Fibroblast of skin of abdomen (primary cell): ENCODE measurements around the gene MSANTD1.

Experiments used
- DNase-seq: peaks from one replicate; pipeline ENCODE4 v3.0.0-alpha.2; 2013

Gene MSANTD1

DNA sequence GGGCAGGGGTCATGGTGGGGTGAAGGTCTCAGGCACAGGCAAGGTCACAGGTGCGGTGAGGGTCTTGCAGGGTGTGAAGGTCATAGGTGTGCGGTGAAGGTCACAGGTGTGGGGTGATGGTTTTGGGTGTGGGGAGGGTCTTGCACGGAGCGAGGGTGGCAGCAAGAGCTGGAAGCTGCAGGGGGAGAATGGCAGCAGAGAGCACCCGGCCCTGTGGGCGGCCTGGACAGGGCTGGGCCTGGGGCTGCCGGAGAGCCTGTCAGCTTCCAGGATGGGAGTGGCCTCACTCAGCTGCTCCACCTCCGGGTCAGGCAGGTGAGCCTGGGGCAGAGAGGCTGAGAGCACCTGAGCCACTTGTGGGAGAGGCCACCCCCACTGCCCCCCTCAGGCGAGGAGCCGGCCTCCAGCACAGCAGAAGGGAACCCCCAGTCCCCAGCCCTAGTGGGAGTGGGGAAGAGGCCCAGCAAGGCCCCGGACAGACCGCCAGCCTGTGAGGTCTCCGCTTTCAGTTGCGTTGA is 1.5 kb downstream of the MSANTD1 start:
- DNase-seq = no peak

GRCh38 chr4:3250956-3251690 is 2.2 kb downstream of the MSANTD1 start:
- peak; percentile 11 for DNase-seq

DNA sequence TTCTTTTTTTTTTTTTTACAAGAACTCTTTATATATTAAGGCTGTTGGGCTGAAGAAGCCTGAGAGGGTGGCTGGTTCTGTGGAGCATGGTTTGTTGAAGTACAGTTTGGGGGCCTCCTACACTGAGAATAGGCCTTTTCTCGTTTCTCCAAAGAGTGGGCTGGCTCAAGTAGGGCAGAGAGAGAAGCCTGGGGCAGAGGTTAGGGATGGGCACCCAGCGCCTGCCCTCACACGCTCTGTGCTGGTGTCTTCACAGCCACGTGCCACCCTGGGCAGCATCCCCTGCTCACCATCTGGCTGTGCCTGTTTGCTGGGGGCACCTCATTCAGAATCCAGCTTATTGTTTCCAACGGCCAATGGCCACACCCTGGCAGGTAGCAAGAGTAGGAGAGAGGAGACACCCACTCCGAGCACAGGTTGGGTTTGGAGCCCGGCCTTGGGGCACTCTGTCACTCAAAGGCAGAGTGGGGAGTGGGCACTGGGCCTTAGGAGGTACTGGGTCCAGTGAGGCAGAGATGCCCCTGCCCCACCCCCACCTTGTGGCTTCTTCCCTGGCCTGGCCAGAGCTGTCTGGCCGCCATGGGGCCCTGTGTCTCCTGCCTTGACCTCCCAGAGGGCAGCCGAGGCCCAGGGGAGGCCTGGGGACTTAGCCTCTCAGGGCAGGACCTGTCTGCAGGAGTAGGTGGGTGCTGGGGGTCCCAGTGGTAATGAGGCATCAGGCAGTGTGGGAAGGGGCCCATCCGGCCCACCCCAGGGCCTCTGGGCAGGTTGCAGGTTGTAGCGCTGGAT is 2.9 kb downstream of the MSANTD1 start:
- DNase-seq = no peak

GRCh38 chr4:3252480-3252828 is 3.5 kb downstream of the MSANTD1 start:
- no peak for DNase-seq

DNA sequence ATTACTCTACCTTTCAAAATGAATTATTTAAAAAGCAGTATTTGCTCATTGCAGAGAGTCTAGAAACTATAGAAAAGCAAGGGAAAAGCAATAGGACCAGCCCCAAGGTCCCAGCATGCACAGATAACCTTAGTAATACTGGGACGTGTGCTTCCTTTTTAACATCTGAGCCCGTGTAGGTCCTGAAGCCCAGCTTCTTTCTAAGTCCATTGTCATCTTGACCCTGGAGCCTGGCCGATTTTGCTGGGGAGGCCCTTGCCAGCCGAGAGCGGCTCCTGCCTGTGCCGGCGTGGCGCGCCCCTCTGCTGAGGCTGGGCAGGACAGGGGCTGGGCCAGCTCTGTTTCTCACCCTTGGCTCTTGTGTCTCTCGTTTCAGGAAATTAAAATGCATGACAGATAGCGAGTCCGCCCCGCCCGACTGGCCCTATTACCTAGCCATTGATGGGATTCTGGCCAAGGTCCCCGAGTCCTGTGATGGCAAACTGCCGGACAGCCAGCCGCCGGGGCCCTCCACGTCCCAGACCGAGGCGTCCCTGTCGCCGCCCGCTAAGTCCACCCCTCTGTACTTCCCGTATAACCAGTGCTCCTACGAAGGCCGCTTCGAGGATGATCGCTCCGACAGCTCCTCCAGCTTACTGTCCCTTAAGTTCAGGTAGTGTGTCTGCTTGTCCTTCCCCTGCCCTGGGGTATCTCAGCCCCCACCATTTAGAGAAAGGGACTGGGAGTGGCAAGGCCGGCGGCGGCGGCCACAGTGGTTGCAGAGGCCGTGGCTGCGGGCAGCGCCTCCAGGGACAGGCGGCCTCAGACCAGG is 4.1 kb downstream of the MSANTD1 start:
- DNase-seq = no peak

- no peak for DNase-seq
These were observed 4.8 kb downstream of the MSANTD1 start for GRCh38 chr4:3253808-3254207.

GRCh38 chr4:3254302-3255131 is 5.6 kb downstream of the MSANTD1 start:
- no peak for DNase-seq

- no peak for DNase-seq
These were observed 6.7 kb downstream of the MSANTD1 start for GRCh38 chr4:3255611-3256186.

GRCh38 chr4:3256230-3257102 is 7.5 kb downstream of the MSANTD1 start:
- DNase-seq = no peak

DNA sequence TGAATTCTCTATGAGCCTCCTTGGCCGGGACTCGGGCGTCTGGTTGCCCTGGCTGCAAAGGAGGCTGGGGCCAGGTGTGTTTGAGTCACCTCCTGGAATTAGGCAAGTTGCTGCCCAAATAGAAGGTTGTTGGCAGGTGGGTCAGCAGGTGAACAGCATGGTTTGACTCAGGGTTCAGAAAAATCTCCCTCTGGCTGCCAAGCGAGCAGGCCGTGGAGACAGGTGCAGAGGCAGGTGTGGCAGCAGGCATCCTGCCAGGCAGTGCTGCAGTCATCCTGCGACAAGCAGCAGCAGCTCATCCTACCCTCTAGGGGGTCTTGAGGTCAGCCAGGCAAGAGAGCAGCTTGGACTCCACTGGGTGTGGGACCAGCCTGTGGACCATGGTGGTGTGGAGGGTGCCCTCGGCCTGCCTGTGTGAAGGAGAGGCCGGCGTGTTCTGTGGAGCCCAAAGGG is 8.2 kb downstream of the MSANTD1 start:
- no peak for DNase-seq

DNA sequence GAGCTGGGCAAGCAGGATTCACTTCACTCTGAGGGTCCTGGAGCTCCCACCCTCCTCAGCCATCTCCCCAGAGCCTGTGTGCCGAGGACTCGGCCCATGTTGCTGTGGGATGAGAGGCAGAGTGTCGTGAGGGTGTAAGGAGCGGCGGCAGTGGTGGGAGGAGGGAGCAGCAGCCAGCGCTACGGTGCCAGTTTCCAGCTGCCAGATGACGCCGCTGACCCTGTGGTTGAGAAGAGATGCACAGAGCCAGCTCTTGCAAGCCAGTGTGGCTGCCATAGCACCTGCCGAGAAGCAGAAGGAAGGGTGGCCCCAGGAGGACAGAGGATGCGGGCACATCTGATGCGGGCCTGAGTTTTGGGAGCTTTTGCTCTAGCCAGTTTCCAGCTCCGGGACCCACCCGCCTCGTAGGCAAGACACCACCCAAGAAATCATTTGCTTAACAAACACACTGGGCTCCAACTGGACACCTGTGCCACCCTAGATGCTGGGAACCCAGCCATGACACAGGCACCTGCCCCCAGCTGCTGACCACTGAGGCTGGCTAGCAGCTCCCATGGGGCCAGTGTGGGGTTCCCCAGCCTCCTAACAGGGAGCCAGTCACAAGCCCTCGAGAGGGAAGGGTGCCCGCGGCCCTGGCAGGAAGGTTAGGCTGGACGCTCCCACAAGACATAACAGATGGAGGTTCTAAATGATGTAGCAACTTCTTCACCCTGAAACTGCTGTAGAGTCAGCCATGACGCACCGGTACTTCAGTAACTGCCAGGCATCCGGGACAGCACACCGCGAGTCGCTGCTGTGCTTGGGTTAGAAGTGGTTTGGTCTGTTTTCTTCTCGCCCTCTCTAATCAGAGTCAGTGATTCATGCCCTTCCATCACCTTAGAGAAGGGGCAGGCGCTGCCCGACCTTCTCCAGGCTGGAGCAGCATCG is 8.9 kb downstream of the MSANTD1 start:
- DNase-seq = peak; percentile 39

DNA sequence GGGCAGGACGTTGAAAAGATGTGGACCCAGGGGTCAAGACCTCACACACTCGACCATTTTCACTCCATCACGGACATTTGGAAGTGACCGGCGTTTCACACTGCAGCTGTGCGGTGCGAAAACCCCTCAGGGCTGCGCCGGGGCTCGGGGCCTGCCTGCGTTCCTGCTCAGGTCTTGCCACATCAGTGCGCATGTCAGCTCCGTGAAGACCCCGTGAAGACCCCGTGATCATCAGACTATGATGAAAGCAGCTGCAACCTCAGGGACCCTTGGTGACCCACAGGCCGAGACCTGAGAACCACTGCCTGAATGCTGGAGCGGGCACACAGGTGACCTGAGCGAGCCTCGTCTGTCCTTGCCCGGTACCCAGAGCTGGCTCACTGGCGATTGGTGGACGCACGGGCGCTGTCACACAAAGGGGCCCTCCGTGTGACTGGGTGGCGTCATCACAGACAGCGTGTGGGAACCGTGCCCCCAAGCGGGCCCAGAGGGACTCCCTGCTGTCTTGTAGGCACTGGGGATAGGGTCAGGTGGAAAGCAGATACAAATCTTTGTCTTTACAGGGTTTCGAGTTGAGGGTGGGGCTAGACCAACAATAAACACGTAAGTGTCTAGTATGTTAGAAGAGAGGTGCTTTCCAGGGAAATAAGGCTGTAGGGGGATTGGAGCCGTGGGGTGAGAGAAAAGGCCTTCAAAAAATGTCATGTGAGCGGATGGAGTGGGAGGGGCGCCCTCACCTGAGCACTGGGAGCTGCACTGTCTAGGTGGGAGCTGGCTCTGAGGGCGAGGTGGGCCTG is 12.7 kb downstream of the MSANTD1 start:
- no peak for DNase-seq

DNA sequence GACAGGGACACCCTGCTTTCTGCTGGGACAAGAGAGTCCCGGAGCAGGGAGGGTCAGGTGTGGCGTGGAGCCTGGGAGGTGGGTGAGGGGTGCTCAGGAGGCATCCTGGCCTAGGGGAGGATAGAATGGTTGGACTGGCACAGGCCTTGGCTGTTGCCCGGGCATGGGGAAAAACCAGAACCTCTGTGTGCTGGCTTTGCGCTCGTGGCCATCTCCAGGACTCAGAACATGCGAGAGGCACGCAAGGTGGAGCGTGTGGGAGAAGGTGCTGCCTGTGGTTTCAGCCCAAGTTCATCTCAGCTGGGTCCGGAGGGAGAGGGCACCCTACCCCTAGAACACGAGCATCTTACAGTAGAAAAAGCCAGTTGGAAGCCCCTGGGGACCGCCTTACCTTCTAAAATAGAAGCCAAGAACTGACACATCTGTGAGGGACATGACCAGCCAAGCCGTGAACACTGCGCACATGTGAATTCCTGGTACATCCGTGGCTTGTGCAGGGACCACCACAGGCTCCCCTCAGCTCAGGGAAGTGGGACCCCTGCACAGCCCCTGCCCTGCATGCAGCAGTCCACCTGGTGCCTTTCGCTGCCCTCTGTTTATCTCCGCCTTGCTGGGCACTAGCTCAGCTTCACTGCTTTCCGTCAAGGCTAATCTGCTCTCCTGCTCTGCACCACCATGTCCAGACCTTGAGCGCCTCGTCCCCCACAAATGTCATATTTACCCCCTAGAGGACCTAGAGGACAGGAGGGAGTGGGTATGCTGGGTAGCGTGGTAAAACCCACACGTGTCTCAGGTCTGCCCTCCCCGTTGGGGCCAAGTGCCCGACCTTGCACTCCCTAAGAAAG is 13.5 kb downstream of the MSANTD1 start:
- no peak for DNase-seq

DNA sequence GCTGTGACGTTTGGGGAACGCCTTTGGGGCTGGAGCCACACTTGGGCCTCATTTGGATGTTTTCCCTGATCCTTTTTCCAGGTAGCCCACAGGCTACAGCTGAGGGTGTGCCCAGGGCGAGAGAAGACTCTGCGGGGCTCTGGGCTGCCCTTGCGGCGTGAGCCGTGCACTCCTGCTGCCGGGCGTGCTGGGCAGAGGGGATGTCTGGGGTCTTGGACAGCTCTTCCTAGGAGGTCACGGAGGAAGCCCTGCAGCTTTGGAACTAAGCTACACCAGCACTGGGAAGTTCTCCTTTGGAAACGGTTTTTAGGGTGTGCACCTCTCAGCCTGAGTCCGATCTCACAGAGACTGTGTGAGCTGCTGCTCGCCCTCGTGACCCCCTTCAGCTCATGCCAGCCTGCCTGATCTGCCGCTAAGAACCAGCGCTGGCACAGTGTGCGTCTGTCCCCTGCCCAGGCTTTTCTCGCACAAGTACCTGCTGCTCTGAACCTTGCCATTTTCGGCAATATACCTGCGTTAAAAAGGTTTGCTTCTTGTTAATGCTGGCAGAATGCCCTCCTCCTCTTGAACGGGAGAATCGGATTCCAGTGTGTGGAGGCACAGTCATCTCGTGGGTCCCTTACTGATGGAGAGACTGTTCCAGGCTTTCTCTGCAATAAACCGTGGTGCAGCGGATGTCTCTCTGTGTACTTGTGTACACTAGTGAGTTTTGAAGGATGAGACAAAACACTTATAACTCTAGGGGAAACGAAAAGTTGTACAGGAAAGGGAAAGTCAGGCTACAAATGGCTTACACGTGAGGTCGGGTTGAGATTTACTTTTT is 14.3 kb downstream of the MSANTD1 start:
- DNase-seq = no peak

GRCh38 chr4:3263876-3264193 is 14.9 kb downstream of the MSANTD1 start:
- peak; percentile 22 for DNase-seq

DNA sequence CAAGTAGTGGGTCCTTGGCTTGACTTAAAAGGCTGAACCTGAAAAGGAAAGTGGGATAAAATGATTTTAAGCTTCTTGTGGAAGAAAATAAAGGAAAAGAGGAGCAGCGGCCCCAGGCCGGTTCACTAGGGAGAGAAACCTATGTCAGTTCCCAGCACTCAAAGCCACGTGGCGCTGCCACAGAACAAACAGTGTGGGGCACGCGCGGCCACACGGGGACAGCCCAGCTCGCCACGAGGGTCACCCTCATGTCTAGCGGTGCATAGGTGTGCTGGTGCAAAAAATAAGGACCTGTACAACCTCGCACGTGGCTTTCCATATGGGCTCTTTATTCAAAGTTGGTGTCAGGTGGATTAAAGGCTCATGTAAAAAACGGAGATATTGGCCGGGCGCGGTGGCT is 17.1 kb downstream of the MSANTD1 start:
- no peak for DNase-seq
